CD4-positive, alpha-beta memory T cell (primary cell): ENCODE results near the gene PLCZ1. TPM values are rescaled to one million over a fixed set of nuclear protein-coding genes. Genes with fewer than 3 reads are reported as not detected.

Source experiments
- CTCF ChIA-PET: fragments of 350-600 bp; sonication (Branson Sonifier 250); formaldehyde crosslinking; loops from one replicate; lab custom pipeline; 2021; ENCODE audit warnings: inconsistent platforms; ENCODE audit not compliant: partially characterized antibody; lab: Charles Lee
- POLR2A ChIA-PET: fragments of 350-600 bp; sonication (Branson Sonifier 250); formaldehyde crosslinking; loops from one replicate; lab custom pipeline; 2021; ENCODE audit not compliant: partially characterized antibody; lab: Charles Lee
- DNase-seq, 5 donors: peaks; one replicate each; pipeline versions ENCODE4 v3.0.0 to v3.0.0-alpha.2; 2020 to 2022; ENCODE audit warnings: mixed read lengths in 1 of 5
- H3K27ac ChIP-seq: one replicate; pipeline ENCODE4 v1.7.0; 2013; ENCODE audit warnings: low read depth, low read length
- H3K27me3 ChIP-seq: 2 replicates; pipeline ENCODE4 v1.7.0; 2013; ENCODE audit warnings: mild to moderate bottlenecking, low read length, moderate library complexity; ENCODE audit not compliant: insufficient read depth
- H3K36me3 ChIP-seq: 2 replicates; pipeline ENCODE4 v1.7.0; 2013; ENCODE audit warnings: mild to moderate bottlenecking, low read length, moderate library complexity; ENCODE audit not compliant: insufficient read depth
- H3K4me1 ChIP-seq: 2 replicates; pipeline ENCODE4 v1.7.0; 2013; ENCODE audit warnings: mild to moderate bottlenecking, low read length, moderate library complexity; ENCODE audit not compliant: insufficient read depth
- H3K4me3 ChIP-seq, 2 donors: one replicate each; pipeline ENCODE4 v1.7.0; 2013; ENCODE audit warnings: low read length in 2 of 2, mild to moderate bottlenecking in 1 of 2
- H3K9me3 ChIP-seq, 2 donors: one replicate each; pipeline ENCODE4 v1.7.0; 2013; ENCODE audit warnings: low read length in 2 of 2, control low read depth in 1 of 2; ENCODE audit not compliant: control insufficient read depth in 1 of 2
- H3K27ac Mint-ChIP-seq, 7 donors: one replicate each; pipeline ENCODE4 v1.8.0; 2020 to 2021; ENCODE audit warnings: mixed read lengths in 7 of 7, mild to moderate bottlenecking in 6 of 7, inconsistent platforms in 3 of 7, moderate library complexity in 3 of 7
- H3K27me3 Mint-ChIP-seq, 2 donors: one replicate each; pipeline ENCODE4 v1.8.0; 2020 to 2021; ENCODE audit warnings: mixed read lengths in 2 of 2
- H3K36me3 Mint-ChIP-seq, 2 donors: one replicate each; pipeline ENCODE4 v1.8.0; 2020 to 2021; ENCODE audit warnings: mixed read lengths in 2 of 2, inconsistent platforms in 1 of 2, mild to moderate bottlenecking in 1 of 2
- H3K4me1 Mint-ChIP-seq, 4 donors: one replicate each; pipeline ENCODE4 v1.8.0; 2020 to 2021; ENCODE audit warnings: mixed read lengths in 4 of 4, mild to moderate bottlenecking in 1 of 4
- H3K4me3 Mint-ChIP-seq, 8 donors: one replicate each; pipeline ENCODE4 v1.8.0; 2020 to 2021; ENCODE audit warnings: mixed read lengths in 8 of 8, mild to moderate bottlenecking in 7 of 8, moderate library complexity in 6 of 8, inconsistent platforms in 3 of 8
- H3K9me3 Mint-ChIP-seq, 8 donors: one replicate each; pipeline ENCODE4 v1.8.0; 2020 to 2021; ENCODE audit warnings: mixed read lengths in 8 of 8, mild to moderate bottlenecking in 5 of 8, inconsistent platforms in 3 of 8, moderate library complexity in 1 of 8
- intact Hi-C: fragments of 100-400 bp; cut with micrococcal nuclease; formaldehyde crosslinking; loops from one replicate; pipeline ENCODE4 v1.15.1; 2023
- polyA plus RNA-seq, 2 donors: library from polyadenylated mRNA; unstranded; fragments of 300-500 nt; fragmentation: Illumina TruSeq; gene quantifications; one replicate each; pipeline ENCODE4 v1.2.3, GENCODE V29; 2021
- total RNA-seq, 2 experiments: library from RNA; stranded (reverse); gene quantifications; one replicate each; pipeline ENCODE4 v1.2.3, GENCODE V29; 2021

Gene PLCZ1
- total and polyA plus RNA-seq, 4 experiments from 2014 or later = not detected

DNA sequence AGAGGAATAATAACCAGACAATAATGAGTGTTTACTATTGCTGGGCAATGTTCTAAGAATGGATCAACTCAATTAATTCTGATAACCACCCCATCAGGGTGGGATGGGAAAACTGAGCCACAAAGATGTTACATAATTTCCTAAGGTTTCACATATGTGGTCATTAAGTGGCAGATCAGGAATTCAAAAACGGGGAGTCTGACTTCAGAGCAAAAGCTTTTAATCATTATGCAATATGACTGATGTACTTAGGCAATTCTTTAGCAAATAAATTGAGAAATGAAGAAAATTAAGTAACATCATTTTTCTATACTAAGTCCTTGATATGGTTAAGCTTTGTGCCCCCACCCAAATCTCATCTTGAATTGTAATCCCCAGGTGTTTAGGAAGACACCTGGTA is 53.4 kb downstream of the PLCZ1 start:
- Mint-ChIP-seq H3K4me1 (no peaks in the 10 kb centered on the region), H3K4me3 (no peak overlapping the region), H3K9me3 (peaks cover 0 to 2% (median under 1%) of the 10 kb centered on the region in 8 donors), H3K36me3 (no peaks in the 10 kb centered on the region), H3K27me3 (no peaks in the 10 kb centered on the region), H3K27ac (no peak overlapping the region)
- Histone ChIP-seq H3K27ac (no peak overlapping the region), H3K4me3 (no peak overlapping the region), H3K4me1 (no peaks in the 10 kb centered on the region), H3K9me3 (no peaks in the 10 kb centered on the region), H3K36me3 (no peaks in the 10 kb centered on the region), H3K27me3 (no peaks in the 10 kb centered on the region)
- no peak for DNase-seq
- intact Hi-C loops = no loop called here
- POLR2A ChIA-PET = no interaction called here
- CTCF ChIA-PET = no interaction called here

DNA sequence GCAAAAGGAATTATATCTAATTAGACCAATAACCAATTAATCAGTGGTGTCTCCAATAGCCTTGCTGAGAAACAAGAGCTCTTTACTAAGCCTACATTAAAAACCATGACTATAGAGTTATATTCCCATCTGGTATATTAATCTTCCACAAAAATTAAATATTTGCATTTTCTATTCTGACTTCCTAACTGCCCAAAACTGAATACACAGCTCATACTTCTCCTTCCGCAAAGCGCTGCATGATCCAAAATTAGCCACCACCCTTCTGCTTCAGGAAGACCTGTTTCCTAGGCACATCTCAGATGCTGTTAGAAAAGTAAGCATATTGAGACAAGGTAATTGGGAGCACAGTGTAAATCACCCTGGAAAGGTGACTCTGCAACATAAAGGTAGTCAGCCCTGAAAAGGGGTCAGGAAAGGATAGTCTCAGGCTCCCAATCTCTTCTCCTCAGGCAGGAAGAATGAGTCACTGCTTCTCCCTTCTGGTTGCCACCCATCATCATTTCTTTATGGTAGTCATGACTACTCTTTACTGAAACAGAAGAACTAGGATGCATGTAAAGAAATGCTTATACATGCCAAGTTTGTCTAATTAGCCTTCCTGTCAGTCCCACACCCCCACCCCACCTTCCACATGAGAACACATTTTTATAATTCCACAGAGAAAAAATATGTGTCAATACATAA is 54.3 kb downstream of the PLCZ1 start:
- Histone ChIP-seq H3K4me1 (no peaks in the 10 kb centered on the region), H3K27ac (no peak overlapping the region), H3K27me3 (no peaks in the 10 kb centered on the region), H3K9me3 (no peaks in the 10 kb centered on the region), H3K4me3 (no peak overlapping the region), H3K36me3 (no peaks in the 10 kb centered on the region)
- no peaks in the 10 kb centered on the region for H3K36me3 Mint-ChIP-seq
- no peak overlapping the region for H3K4me3 Mint-ChIP-seq
- H3K27ac Mint-ChIP-seq = no peak overlapping the region
- peaks cover 0 to 2% (median under 1%) of the 10 kb centered on the region in 8 donors for H3K9me3 Mint-ChIP-seq
- no peaks in the 10 kb centered on the region for H3K27me3 Mint-ChIP-seq
- ChIA-PET POLR2A (no interaction called here), CTCF (no interaction called here)
- H3K4me1 Mint-ChIP-seq = no peaks in the 10 kb centered on the region
- no peak for DNase-seq
- intact Hi-C loops = no loop called here

DNA sequence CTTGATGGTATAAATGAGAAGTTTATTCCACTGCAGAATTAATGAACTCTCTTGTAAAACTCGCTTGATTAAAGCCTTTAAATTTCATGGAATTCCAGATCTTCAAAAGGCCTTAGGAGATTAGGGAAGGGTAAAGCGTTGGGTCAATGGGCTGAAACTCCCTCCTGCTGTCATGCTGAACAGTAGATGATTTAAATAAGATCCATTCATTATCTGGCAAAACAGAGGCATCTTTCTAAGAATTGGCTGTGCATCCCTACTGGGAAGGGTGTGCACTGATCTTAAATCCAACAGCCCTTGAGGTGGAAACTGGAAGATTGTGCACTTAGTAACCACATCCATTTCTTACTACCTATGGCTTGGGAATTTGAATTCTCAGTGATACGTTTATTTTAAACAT is 56.0 kb downstream of the PLCZ1 start:
- H3K4me1 Mint-ChIP-seq = no peaks in the 10 kb centered on the region
- intact Hi-C loops = no loop called here
- no peak for DNase-seq
- no peak overlapping the region for H3K4me3 ChIP-seq
- H3K27ac Mint-ChIP-seq = no peak overlapping the region
- H3K4me1 ChIP-seq = no peaks in the 10 kb centered on the region
- no peaks in the 10 kb centered on the region for H3K27me3 ChIP-seq
- POLR2A ChIA-PET = no interaction called here
- no peak overlapping the region for H3K27ac ChIP-seq
- H3K4me3 Mint-ChIP-seq = no peak overlapping the region
- CTCF ChIA-PET = no interaction called here
- peaks cover 0 to 3% (median under 1%) of the 10 kb centered on the region in 8 donors for H3K9me3 Mint-ChIP-seq
- no peaks in the 10 kb centered on the region for H3K27me3 Mint-ChIP-seq
- no peaks in the 10 kb centered on the region for H3K36me3 Mint-ChIP-seq
- no peaks in the 10 kb centered on the region for H3K9me3 ChIP-seq
- no peaks in the 10 kb centered on the region for H3K36me3 ChIP-seq

DNA sequence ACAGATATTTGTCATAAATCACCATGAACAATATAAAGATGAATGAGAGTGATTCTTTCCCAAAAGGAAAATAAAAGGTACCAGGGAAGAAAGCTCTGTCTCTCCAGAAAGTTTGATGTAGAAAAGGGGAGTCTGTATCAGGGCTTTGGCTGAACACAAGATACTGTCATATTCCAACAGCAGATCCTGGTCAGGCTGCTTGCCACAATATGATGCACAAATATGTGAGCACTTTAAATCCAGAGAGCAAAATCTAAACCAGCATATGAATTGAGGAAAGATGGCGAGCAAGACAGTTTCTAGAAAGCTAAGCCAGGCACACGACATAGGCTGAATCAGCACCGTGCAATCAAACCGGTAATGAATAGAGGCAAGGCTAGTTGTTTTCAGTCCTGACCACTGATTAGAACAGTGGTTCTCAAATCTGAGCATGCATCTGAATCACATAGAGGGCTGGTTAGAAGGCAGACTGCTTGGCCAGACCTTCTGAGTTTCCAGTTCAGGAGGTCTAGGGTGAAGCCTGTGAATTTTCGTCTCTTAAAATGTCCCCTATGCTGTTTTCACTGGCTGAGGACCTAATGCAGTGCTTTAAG is 60.7 kb downstream of the PLCZ1 start:
- Histone ChIP-seq H3K9me3 (no peaks in the 10 kb centered on the region), H3K36me3 (no peaks in the 10 kb centered on the region), H3K4me3 (no peak overlapping the region), H3K4me1 (no peaks in the 10 kb centered on the region), H3K27me3 (no peaks in the 10 kb centered on the region), H3K27ac (no peak overlapping the region)
- POLR2A ChIA-PET = no interaction called here
- no peak for DNase-seq
- H3K4me3 Mint-ChIP-seq = no peak overlapping the region
- CTCF ChIA-PET = interaction anchor here (0.6 kb wide), 1 partner anchor 407 kb away, joined by 3 read pairs; no protein-coding TSS in a partner anchor
- H3K27ac Mint-ChIP-seq = no peak overlapping the region
- no peaks in the 10 kb centered on the region for H3K36me3 Mint-ChIP-seq
- no peaks in the 10 kb centered on the region for H3K27me3 Mint-ChIP-seq
- no peaks in the 10 kb centered on the region for H3K4me1 Mint-ChIP-seq
- H3K9me3 Mint-ChIP-seq = peaks cover 0 to 6% (median 1%) of the 10 kb centered on the region in 8 donors
- intact Hi-C loops = no loop called here

DNA sequence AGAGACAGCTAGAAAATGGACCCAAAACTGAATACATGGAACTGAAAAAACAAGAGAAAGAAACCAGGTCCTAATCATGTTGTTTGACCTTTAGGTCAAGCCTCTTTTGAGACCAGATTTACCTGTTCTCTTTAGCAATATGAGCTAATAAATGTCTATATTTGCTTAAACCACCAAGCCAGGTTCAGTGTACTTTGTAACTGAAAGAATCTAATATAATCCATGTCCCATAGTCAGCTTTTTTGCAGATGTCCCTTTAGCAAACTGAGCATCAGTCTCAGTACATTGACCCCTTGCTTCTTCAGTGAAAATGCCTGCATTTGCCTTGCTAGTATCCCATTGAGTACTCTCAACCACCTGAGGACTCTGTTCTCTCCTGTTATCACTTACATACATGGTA is 61.7 kb downstream of the PLCZ1 start:
- no peaks in the 10 kb centered on the region for H3K36me3 Mint-ChIP-seq
- ChIA-PET CTCF (no interaction called here), POLR2A (no interaction called here)
- no peak overlapping the region for H3K4me3 ChIP-seq
- no peak overlapping the region for H3K4me3 Mint-ChIP-seq
- intact Hi-C loops = no loop called here
- H3K27me3 Mint-ChIP-seq = no peaks in the 10 kb centered on the region
- H3K27ac Mint-ChIP-seq = no peak overlapping the region
- no peaks in the 10 kb centered on the region for H3K4me1 Mint-ChIP-seq
- H3K9me3 ChIP-seq = no peaks in the 10 kb centered on the region
- H3K36me3 ChIP-seq = no peaks in the 10 kb centered on the region
- DNase-seq = no peak
- H3K27ac ChIP-seq = no peak overlapping the region
- no peaks in the 10 kb centered on the region for H3K4me1 ChIP-seq
- no peaks in the 10 kb centered on the region for H3K27me3 ChIP-seq
- H3K9me3 Mint-ChIP-seq = peaks cover 0 to 6% (median 1%) of the 10 kb centered on the region in 8 donors

DNA sequence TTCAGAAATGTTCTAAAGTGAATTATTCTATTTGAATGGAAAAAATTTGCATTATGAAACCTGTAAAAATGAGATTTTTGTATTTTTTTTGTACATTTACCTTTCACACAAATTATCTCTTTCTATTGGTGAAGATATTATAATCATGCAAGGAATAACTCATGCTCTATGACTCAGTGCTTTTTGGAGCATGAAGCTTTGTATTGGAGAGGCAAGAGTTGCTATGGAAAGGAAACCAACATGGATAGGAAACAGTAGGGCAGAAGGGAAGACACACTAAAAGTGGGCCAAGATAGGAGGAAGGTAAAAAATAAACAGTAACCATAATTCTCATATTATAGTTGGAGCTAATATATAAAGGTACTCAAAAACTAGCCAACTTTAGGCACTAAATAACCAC is 79.0 kb downstream of the PLCZ1 start:
- no peak for DNase-seq
- no peaks in the 10 kb centered on the region for H3K36me3 Mint-ChIP-seq
- no peaks in the 10 kb centered on the region for H3K4me1 ChIP-seq
- CTCF ChIA-PET = no interaction called here
- POLR2A ChIA-PET = no interaction called here
- H3K27me3 ChIP-seq = no peaks in the 10 kb centered on the region
- peaks cover 4 to 37% (median 24%) of the 10 kb centered on the region in 8 donors for H3K9me3 Mint-ChIP-seq
- H3K9me3 ChIP-seq = no peaks in the 10 kb centered on the region
- no peak overlapping the region for H3K4me3 ChIP-seq
- H3K4me1 Mint-ChIP-seq = no peaks in the 10 kb centered on the region
- intact Hi-C loops = no loop called here
- peaks cover 0 to 1% of the 10 kb centered on the region in 2 donors for H3K27me3 Mint-ChIP-seq
- no peak overlapping the region for H3K27ac Mint-ChIP-seq
- no peak overlapping the region for H3K4me3 Mint-ChIP-seq
- no peak overlapping the region for H3K27ac ChIP-seq
- no peaks in the 10 kb centered on the region for H3K36me3 ChIP-seq

DNA sequence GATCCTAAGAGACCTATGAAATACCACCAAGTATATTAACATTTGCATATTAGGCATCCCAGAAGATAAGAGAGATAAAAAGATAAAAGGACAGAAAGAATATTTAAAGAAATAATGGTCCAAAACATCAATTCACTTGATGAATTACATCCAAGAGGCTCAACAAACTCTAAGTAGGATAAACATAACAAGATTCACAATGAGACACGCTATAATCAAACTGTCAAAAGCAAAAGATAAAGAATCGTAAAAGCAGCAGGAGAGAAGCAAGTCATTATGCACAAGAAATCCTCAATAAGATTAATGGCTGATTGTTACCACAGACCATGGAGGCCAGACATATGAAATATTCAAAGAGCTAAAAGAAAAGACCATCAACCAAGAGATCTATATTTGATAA is 79.6 kb downstream of the PLCZ1 start:
- H3K9me3 ChIP-seq = no peaks in the 10 kb centered on the region
- H3K36me3 Mint-ChIP-seq = no peaks in the 10 kb centered on the region
- H3K4me1 ChIP-seq = no peaks in the 10 kb centered on the region
- H3K4me1 Mint-ChIP-seq = no peaks in the 10 kb centered on the region
- H3K4me3 ChIP-seq = no peak overlapping the region
- H3K36me3 ChIP-seq = no peaks in the 10 kb centered on the region
- ChIA-PET CTCF (no interaction called here), POLR2A (no interaction called here)
- peaks cover 4 to 36% (median 23%) of the 10 kb centered on the region in 8 donors for H3K9me3 Mint-ChIP-seq
- H3K27ac ChIP-seq = no peak overlapping the region
- DNase-seq = no peak
- no peak overlapping the region for H3K27ac Mint-ChIP-seq
- intact Hi-C loops = no loop called here
- H3K4me3 Mint-ChIP-seq = no peak overlapping the region
- H3K27me3 ChIP-seq = no peaks in the 10 kb centered on the region
- H3K27me3 Mint-ChIP-seq = peaks cover 0 to 1% of the 10 kb centered on the region in 2 donors
